ENCODE measurements around the gene YIPF5. TPM values are rescaled to one million over a fixed set of nuclear protein-coding genes. Genes with fewer than 3 reads are reported as not detected.
A peak's percentile ranks its signal among the peaks of the same experiment; 100 is the strongest.

Gene YIPF5
- total RNA-seq, 3 donors from 2014 or later, result 45.9 to 53.6 (median 53.5) TPM

- Histone ChIP-seq H3K36me3 (ENCODE audit: low read depth) (no peaks in the 10 kb centered on the region), H3K4me3 (no peak overlapping the region), H3K4me1 (ENCODE audit: low read depth) (no peaks in the 10 kb centered on the region), H3K9me3 (no peaks in the 10 kb centered on the region)
- no peak for TF ChIP-seq CTCF (IDR thresholded peaks at IDR 0.05)
- no peak for ATAC-seq
- intact Hi-C loops (cut with DNase I, micrococcal nuclease), result no loop called here
- DNase-seq, result no peak
These were observed 7.8 kb downstream of the YIPF5 start for GRCh38 chr5:144162686-144163085.

DNA sequence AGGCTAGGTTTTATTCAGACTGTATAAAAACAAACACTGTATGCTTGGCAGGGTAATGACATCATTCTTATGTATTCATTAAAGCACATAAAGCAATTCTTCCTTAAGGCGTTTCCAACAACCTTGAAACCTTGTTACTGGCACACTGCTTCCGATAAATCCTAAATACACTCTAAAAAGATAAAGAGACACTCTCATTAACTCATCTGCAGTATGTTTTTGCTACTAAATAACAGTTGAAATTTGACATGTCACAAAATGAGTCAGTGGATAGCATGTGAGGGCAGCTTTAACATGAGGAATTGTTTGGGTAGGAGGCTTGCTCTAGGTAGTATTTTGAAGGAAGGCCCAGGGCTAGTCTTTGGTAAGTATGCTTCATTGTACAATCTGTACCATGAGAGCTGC lies 13.7 kb downstream of the YIPF5 start:
- intact Hi-C loops (cut with DNase I, micrococcal nuclease), result no loop called here
- no peak for TF ChIP-seq CTCF (IDR thresholded peaks at IDR 0.05)
- H3K4me1 ChIP-seq (ENCODE audit: low read depth), result peaks cover 7% of the 10 kb centered on the region
- H3K4me3 ChIP-seq, result no peak overlapping the region
- no peaks in the 10 kb centered on the region for H3K9me3 ChIP-seq
- ATAC-seq, result peak; percentile 97
- DNase-seq, result no peak
- no peaks in the 10 kb centered on the region for H3K36me3 ChIP-seq (ENCODE audit: low read depth)

GRCh38 chr5:144151026-144151425 lies 19.4 kb downstream of the YIPF5 start:
- Histone ChIP-seq H3K4me3 (no peak overlapping the region), H3K4me1 (ENCODE audit: low read depth) (no peaks in the 10 kb centered on the region), H3K36me3 (ENCODE audit: low read depth) (no peaks in the 10 kb centered on the region), H3K9me3 (no peaks in the 10 kb centered on the region)
- DNase-seq, result no peak
- TF ChIP-seq CTCF (IDR thresholded peaks at IDR 0.05), result no peak
- ATAC-seq, result no peak
- intact Hi-C loops (cut with DNase I, micrococcal nuclease), result no loop called here

DNA sequence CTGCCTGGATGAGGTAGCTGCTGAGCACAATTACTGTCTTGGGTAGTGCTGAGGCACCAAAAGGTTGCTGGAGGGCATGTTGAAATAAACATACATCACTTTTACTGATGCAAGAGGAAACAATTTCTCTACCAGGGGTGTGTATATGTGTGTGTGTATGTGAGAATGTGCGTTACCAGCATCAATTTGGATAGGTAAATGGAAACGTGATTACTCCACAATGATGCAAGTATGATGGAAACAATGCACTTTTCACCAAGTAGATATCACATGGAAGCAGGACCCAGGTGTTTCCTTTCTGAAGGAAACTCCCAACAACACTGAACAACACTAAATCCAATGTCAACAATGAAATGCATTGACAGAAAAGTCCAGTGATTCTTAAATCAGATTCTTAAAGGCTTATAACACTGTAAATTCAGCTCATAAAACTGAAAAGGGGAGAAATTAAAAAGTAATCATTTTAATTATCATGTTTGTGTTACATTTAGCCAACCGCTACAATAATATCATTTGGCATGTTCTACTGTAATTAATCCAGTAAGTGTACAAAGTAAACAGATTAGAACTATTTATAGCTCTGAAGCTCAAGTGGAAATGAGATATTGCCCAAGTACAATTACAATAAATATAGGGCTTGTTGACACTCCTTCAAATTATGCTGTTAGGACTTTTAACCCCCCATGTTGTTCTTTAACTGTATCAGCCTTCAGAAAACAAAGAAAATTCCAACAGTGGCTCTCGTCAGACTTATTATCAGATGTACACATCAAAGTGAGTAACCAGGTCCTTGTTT lies 25.3 kb downstream of the YIPF5 start:
- TF ChIP-seq CTCF (IDR thresholded peaks at IDR 0.05), result no peak
- Histone ChIP-seq H3K4me1 (ENCODE audit: low read depth) (no peaks in the 10 kb centered on the region), H3K9me3 (no peaks in the 10 kb centered on the region), H3K4me3 (no peak overlapping the region), H3K36me3 (ENCODE audit: low read depth) (no peaks in the 10 kb centered on the region)
- intact Hi-C loops (cut with DNase I, micrococcal nuclease), result no loop called here
- DNase-seq (no peak), ATAC-seq (no peak)

- H3K4me1 ChIP-seq (ENCODE audit: low read depth), result no peaks in the 10 kb centered on the region
- H3K9me3 ChIP-seq, result no peaks in the 10 kb centered on the region
- DNase-seq, result no peak
- no peak for TF ChIP-seq CTCF (IDR thresholded peaks at IDR 0.05)
- intact Hi-C loops (cut with DNase I, micrococcal nuclease), result no loop called here
- no peak overlapping the region for H3K4me3 ChIP-seq
- no peak for ATAC-seq
- no peaks in the 10 kb centered on the region for H3K36me3 ChIP-seq (ENCODE audit: low read depth)
These were observed 26.8 kb downstream of the YIPF5 start for GRCh38 chr5:144143625-144144024.

- Histone ChIP-seq H3K36me3 (ENCODE audit: low read depth) (no peaks in the 10 kb centered on the region), H3K4me3 (no peak overlapping the region), H3K9me3 (no peaks in the 10 kb centered on the region), H3K4me1 (ENCODE audit: low read depth) (no peaks in the 10 kb centered on the region)
- no peak for TF ChIP-seq CTCF (IDR thresholded peaks at IDR 0.05)
- DNase-seq, result no peak
- ATAC-seq, result no peak
- intact Hi-C loops (cut with DNase I, micrococcal nuclease), result no loop called here
These were observed 27.7 kb downstream of the YIPF5 start for GRCh38 chr5:144142824-144143162.

Measured in mucosa of descending colon (tissue), 3 donors.